ENCODE data around the gene DRAM2. TPM values are rescaled to one million over a fixed set of nuclear protein-coding genes. Genes with fewer than 3 reads are reported as not detected.

The DRAM2 gene
- total and polyA plus RNA-seq, 2 donors (not counting 3 experiments of a cell fraction or from before 2014, with no cell fraction given), result 21.7 to 55.9 TPM

DNA sequence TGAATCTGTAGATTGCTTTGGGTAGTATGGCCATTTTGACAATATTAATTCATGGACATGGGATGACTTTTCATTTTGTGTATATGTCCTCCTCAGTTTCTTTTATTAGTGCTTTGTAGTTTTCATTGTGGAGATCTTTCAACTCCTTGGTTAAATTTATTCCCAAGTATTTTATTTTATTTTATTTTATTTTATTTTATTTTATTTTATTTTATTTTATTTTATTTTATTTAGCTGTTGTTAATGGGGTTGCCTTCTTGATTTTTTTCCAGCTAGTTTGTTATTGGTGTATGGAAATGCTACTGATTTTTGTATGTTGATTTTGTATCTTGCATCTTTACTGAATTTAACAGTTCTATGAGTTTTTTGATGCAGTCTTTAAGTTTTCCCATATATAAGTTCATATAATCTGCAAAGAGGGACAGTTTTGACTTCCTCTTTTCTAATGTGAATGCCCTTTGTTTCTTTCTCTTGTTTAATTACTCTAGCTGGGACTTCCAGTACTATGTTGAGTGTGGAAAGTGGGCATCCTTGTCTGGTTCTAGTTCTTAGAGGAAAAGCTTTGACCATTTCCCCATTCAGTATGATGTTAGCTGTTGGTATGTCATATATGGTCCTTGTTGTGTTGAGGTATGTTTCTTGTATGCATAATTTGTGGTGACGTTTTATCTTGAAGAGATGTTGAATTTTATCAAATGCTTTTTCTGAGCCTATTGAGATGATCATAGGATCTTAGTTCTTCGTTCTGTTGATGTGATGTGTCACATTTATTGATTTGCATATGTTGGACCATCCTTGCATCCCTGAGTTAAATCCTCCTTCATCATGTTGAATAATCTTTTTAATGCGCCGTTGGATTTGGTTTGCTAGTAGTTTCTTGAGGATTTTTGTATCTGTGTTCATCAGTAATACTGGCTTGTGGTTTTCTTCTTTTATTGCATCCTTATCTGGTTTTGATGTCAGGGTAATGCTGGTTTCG is 14.4 kb upstream of the DRAM2 start:
- ChIA-PET POLR2A (no interaction called here), CTCF (no interaction called here)
- DNase-seq (ENCODE audit: low read depth, low spot score), result no peak
- no peak overlapping the region for H2AFZ ChIP-seq (ENCODE audit: low read depth, low read length)
- peaks cover 2% of the 10 kb centered on the region for H4K20me1 ChIP-seq (replicated peaks; ENCODE audit: control insufficient read depth, extremely low read depth, insufficient read depth, low read length)
- H3K9me1 ChIP-seq (replicated peaks; ENCODE audit: control insufficient read depth, extremely low read depth, insufficient read depth, low read length), result no peaks in the 10 kb centered on the region
- no peaks in the 10 kb centered on the region for H3K4me1 ChIP-seq (ENCODE audit: control insufficient read depth, extremely low read depth, insufficient read depth, low read length)
- intact Hi-C loops (cut with micrococcal nuclease), result no loop called here
- H3K27me3 ChIP-seq (ENCODE audit: control insufficient read depth in 2 of 2, insufficient read depth in 2 of 2, low read length in 2 of 2), result no peaks in the 10 kb centered on the region
- no TSS peak for BruUV-seq (replicated peaks)
- dilution Hi-C loops (cut with MboI; ENCODE audit: extremely low pct_ligation_motif_present, low sequenced_read_pairs), result no loop called here
- H3K9ac ChIP-seq (replicated peaks; ENCODE audit: extremely low read depth, insufficient read depth, low read length), result no peak overlapping the region
- H3K4me2 ChIP-seq (ENCODE audit: insufficient read depth, low read length), result no peak overlapping the region
- FAIRE-seq, result no peak
- no peaks in the 10 kb centered on the region for H3K9me3 ChIP-seq (replicated peaks; ENCODE audit: control insufficient read depth, insufficient read depth, low read length)
- H3K36me3 ChIP-seq (ENCODE audit: control insufficient read depth in 2 of 2, extremely low read depth in 1 of 2, insufficient read depth in 2 of 2, low read length in 2 of 2), result peaks cover 8 to 9% of the 10 kb centered on the region in 2 experiments
- H3K79me2 ChIP-seq (ENCODE audit: control insufficient read depth, insufficient read depth, low read length), result peaks cover 61% of the 10 kb centered on the region
- no peak overlapping the region for H3K27ac ChIP-seq (ENCODE audit: insufficient read depth, low read depth, low read length)
- no peak overlapping the region for H3K4me3 ChIP-seq (replicated peaks in 1 of 3; ENCODE audit: insufficient read depth in 1 of 3, low read depth in 1 of 3, low read length in 3 of 3)
- no peak for TF ChIP-seq CTCF (IDR thresholded peaks at IDR 0.05; ENCODE audit: extremely low read depth in 1 of 2, insufficient read depth in 1 of 2, low read depth in 1 of 2, low read length in 2 of 2)
- TF ChIP-seq JUN (IDR thresholded peaks at IDR 0.05; ENCODE audit: borderline replicate concordance, insufficient read depth, insufficient read length, low read depth), result no peak
- no peak for TF ChIP-seq POLR2AphosphoS5 (IDR thresholded peaks at IDR 0.05; ENCODE audit: insufficient read depth, low read depth, low read length)
- no peak for TF ChIP-seq POLR2A (IDR thresholded peaks at IDR 0.05; ENCODE audit: low read depth, low read length)
- TF ChIP-seq FOS (IDR thresholded peaks at IDR 0.05; ENCODE audit: borderline replicate concordance, insufficient read depth, low read length), result no peak
- TF ChIP-seq EZH2 (IDR thresholded peaks at IDR 0.05; ENCODE audit: borderline replicate concordance, low read depth, low read length, severe bottlenecking), result no peak
- TF ChIP-seq GATA2 (IDR thresholded peaks at IDR 0.05; ENCODE audit: insufficient read depth, insufficient read length, low read depth, low read length), result no peak
- TF ChIP-seq, protein P1, sequence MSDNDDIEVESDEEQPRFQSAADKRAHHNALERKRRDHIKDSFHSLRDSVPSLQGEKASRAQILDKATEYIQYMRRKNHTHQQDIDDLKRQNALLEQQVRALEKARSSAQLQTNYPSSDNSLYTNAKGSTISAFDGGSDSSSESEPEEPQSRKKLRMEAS (IDR thresholded peaks at IDR 0.05; ENCODE audit: insufficient read depth, insufficient read length), result no peak
- no peak for TF ChIP-seq MYC (IDR thresholded peaks at IDR 0.05; ENCODE audit: low read depth, low read length)
